Thyroid gland (tissue), 4 donors: Measurements from ENCODE around the gene GRHL1.

Source experiments
- POLR2A ChIP-seq, 2 donors: fragments of 450-650 bp; IDR thresholded peaks; one replicate each; pipeline ENCODE4 v1.6.1; 2017; ENCODE audit warnings: antibody characterized with exemption in 2 of 2, mild to moderate bottlenecking in 2 of 2, moderate library complexity in 1 of 2
- TF ChIP-seq, protein P1 (sequence below), 6 experiments: fragments of 200-600 bp in 3 of 6; fragments of 450-650 bp in 3 of 6; sonication (generic) in 3 of 6; IDR thresholded peaks; one replicate each; pipeline ENCODE4 v1.5.1; 2016 to 2019; ENCODE audit warnings: antibody characterized with exemption in 6 of 6, mild to moderate bottlenecking in 2 of 6, inconsistent platforms in 1 of 6, moderate library complexity in 1 of 6

DNA sequence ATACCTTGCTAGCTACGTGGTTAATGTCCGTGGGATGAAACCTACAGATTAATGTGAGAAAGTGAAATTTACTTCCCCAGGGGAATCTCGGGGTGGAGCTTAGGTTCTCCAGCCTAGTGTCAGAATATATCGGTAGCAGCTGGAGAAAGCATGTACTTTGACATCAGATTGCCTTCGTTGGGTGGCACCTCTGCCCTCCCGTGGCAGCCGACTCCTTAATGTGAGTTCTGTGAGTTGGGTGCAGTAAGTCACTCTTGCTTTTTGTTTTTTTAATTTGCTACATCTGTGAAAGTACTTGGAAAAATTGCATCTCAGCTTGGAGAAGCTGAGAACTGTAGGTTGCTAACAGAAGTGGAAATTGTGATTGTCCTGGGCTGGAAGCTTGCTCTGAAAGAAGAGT is 95.4 kb downstream of the GRHL1 start:
- TF ChIP-seq, protein P1, sequence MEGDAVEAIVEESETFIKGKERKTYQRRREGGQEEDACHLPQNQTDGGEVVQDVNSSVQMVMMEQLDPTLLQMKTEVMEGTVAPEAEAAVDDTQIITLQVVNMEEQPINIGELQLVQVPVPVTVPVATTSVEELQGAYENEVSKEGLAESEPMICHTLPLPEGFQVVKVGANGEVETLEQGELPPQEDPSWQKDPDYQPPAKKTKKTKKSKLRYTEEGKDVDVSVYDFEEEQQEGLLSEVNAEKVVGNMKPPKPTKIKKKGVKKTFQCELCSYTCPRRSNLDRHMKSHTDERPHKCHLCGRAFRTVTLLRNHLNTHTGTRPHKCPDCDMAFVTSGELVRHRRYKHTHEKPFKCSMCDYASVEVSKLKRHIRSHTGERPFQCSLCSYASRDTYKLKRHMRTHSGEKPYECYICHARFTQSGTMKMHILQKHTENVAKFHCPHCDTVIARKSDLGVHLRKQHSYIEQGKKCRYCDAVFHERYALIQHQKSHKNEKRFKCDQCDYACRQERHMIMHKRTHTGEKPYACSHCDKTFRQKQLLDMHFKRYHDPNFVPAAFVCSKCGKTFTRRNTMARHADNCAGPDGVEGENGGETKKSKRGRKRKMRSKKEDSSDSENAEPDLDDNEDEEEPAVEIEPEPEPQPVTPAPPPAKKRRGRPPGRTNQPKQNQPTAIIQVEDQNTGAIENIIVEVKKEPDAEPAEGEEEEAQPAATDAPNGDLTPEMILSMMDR (IDR thresholded peaks at IDR 0.05), result no peak
- TF ChIP-seq POLR2A (IDR thresholded peaks at IDR 0.05), result no peak
